ENCODE results near the gene PLXDC2.

DNA sequence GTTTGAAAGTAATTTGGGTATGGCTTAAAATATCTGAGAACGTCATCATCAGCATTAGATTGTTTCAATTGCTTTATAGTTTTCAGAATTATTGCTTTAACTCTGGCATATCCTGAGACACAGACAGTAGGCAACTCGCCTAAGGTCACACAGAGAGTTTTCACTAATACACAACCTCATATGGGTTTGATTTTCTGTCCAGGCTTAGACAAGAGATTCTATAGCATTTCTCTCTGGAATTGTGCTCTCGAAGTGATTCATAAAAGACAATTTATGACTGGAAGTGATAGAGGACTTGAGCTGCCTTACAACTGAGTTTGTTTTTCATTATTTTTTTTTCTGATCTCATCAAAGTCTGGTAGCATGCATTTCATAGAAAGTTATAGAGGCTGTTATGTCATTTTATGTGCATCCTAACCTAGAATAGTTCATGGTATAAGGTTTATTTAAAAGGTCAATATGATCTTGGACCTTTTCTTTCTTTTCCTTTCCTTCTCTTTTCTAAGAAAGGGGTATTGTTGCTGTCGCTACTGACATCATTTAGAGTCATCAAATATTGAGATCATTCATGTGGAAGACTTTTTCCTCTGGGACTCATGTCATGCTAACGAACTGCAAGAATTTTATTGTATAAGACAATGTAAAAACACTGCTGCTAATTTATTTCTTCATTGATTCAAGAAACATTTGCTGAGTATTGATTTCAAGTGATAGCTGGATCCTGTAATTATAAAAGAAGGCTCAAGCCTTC is 278.2 kb downstream of the PLXDC2 start:
- TF ChIP-seq POLR2A (IDR thresholded peaks at IDR 0.05): no peak
- TF ChIP-seq, protein P1, sequence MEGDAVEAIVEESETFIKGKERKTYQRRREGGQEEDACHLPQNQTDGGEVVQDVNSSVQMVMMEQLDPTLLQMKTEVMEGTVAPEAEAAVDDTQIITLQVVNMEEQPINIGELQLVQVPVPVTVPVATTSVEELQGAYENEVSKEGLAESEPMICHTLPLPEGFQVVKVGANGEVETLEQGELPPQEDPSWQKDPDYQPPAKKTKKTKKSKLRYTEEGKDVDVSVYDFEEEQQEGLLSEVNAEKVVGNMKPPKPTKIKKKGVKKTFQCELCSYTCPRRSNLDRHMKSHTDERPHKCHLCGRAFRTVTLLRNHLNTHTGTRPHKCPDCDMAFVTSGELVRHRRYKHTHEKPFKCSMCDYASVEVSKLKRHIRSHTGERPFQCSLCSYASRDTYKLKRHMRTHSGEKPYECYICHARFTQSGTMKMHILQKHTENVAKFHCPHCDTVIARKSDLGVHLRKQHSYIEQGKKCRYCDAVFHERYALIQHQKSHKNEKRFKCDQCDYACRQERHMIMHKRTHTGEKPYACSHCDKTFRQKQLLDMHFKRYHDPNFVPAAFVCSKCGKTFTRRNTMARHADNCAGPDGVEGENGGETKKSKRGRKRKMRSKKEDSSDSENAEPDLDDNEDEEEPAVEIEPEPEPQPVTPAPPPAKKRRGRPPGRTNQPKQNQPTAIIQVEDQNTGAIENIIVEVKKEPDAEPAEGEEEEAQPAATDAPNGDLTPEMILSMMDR (IDR thresholded peaks at IDR 0.05): no peak
